GM23248 (cell line): Measurements from ENCODE around the gene RYR3. TPM values are rescaled to one million over a fixed set of nuclear protein-coding genes. Genes with fewer than 3 reads are reported as not detected.

Experiments
- DNase-seq: peaks from one replicate; pipeline ENCODE4 v3.0.0-alpha.2; 2015
- H2AFZ ChIP-seq: fragments of 200-600 bp; sonication (generic); 2 replicates; pipeline ENCODE4 v1.6.1; 2016; ENCODE audit warnings: antibody characterized with exemption
- H3F3A ChIP-seq: fragments of 200-600 bp; sonication (generic); 2 replicates; pipeline ENCODE4 v1.6.1; 2016; ENCODE audit warnings: mild to moderate bottlenecking, antibody characterized with exemption, mixed run types; ENCODE audit not compliant: insufficient read depth
- H3K27ac ChIP-seq: fragments of 200-600 bp; sonication (generic); 2 replicates; pipeline ENCODE4 v1.5.1; 2016; ENCODE audit warnings: mild to moderate bottlenecking
- H3K27me3 ChIP-seq: fragments of 200-600 bp; sonication (generic); replicated peaks from 2 replicates; pipeline ENCODE4 v1.6.1; 2016; ENCODE audit warnings: mild to moderate bottlenecking; ENCODE audit not compliant: insufficient read depth
- H3K36me3 ChIP-seq: fragments of 200-600 bp; sonication (generic); 2 replicates; pipeline ENCODE4 v1.6.1; 2016; ENCODE audit warnings: low read depth, mild to moderate bottlenecking
- H3K4me1 ChIP-seq: fragments of 200-600 bp; sonication (generic); 2 replicates; pipeline ENCODE4 v1.6.1; 2016; ENCODE audit warnings: mild to moderate bottlenecking; ENCODE audit not compliant: insufficient read depth
- H3K4me2 ChIP-seq: fragments of 200-600 bp; sonication (generic); one replicate; pipeline ENCODE4 v1.6.1; 2016; ENCODE audit warnings: mild to moderate bottlenecking; ENCODE audit not compliant: unreplicated experiment
- H3K4me3 ChIP-seq: fragments of 200-600 bp; sonication (generic); 2 replicates; pipeline ENCODE4 v1.5.1; 2016; ENCODE audit warnings: mild to moderate bottlenecking
- H3K79me2 ChIP-seq: fragments of 200-600 bp; sonication (generic); 2 replicates; pipeline ENCODE4 v1.6.1; 2016; ENCODE audit warnings: mild to moderate bottlenecking; ENCODE audit not compliant: insufficient read depth
- H3K9ac ChIP-seq: fragments of 200-600 bp; sonication (generic); 2 replicates; pipeline ENCODE4 v1.6.1; 2016; ENCODE audit warnings: mild to moderate bottlenecking
- H3K9me2 ChIP-seq: fragments of 200-600 bp; sonication (generic); 2 replicates; pipeline ENCODE4 v1.6.1; 2016; ENCODE audit warnings: mixed run types, mild to moderate bottlenecking, moderate library complexity; ENCODE audit not compliant: insufficient read depth
- H3K9me3 ChIP-seq: fragments of 200-600 bp; sonication (generic); one replicate; pipeline ENCODE4 v1.6.1; 2017; ENCODE audit warnings: low read depth
- H4K20me1 ChIP-seq: fragments of 200-600 bp; sonication (generic); 2 replicates; pipeline ENCODE4 v1.6.0; 2016; ENCODE audit not compliant: insufficient read depth
- EZH2 ChIP-seq: fragments of 200-600 bp; sonication (generic); IDR thresholded peaks from 2 replicates; pipeline ENCODE4 v1.6.1; 2018; ENCODE audit warnings: antibody characterized with exemption, mild to moderate bottlenecking; ENCODE audit not compliant: insufficient read depth, poor library complexity, severe bottlenecking
- EZH2phosphoT487 ChIP-seq: fragments of 200-600 bp; sonication (generic); IDR thresholded peaks from 2 replicates; pipeline ENCODE4 v1.6.1; 2018; ENCODE audit warnings: antibody characterized with exemption, moderate library complexity, mild to moderate bottlenecking, low read depth; ENCODE audit not compliant: insufficient read depth
- WGBS, 2 experiments: methylation state at CpG; one replicate each; pipeline ENCODE4 v1.1.6; 2015 to 2017; ENCODE audit warnings: low lambda C conversion rate in 2 of 2, low coverage in 1 of 2; ENCODE audit errors: missing lambda C conversion rate in 2 of 2; 5-methylcytosine and 5-hydroxymethylcytosine counted together
- in situ Hi-C: fragments of 300-500 bp; cut with MboI; formaldehyde crosslinking; loops from 2 replicates; pipeline ENCODE4 v1.15.0; 2020
- polyA plus RNA-seq: library from polyadenylated mRNA; unstranded; fragments of >200 nt; fragmentation: Nextera tagmentation; extraction: Ambion mirVana; gene quantifications from 2 replicates; pipeline ENCODE4 v1.2.1, GENCODE V29; 2016
- total RNA-seq: library from RNA; depleted of rRNA; stranded (reverse); fragments of >200 nt; shearing (Covaris generic); gene quantifications from 2 replicates; pipeline ENCODE4 v1.2.3, GENCODE V29; 2014

RYR3 gene
- total and polyA plus RNA-seq, 2 experiments from 2014 or later, result 0.26 TPM; not detected in 1

DNA sequence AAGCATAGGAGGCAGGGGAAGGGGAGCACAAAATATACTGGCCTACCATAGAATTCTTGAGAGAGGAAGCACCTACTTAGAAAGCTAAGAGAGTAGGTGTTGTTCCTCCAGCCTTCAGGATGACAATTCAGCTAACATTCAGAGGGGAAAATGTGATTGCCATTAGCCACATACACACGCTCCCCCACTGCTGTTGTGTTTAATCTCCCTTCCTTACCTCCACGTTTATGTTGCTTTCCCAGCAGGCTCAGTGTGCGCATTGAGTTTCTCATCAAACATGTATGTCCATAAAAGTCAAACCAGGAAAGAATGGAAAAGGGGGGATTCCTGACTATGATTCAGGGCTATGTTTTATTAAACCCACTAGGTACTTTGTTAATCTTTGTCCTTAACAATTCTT lies 512.4 kb downstream of the RYR3 start:
- 46 to 49% methylated on average over 3 of the region's 3 CpGs for WGBS, 2 experiments
- H3K9me2 ChIP-seq, result no peaks in the 10 kb centered on the region
- H3K4me3 ChIP-seq, result no peak overlapping the region
- H3K4me2 ChIP-seq, result no peak overlapping the region
- no peak overlapping the region for H3K9ac ChIP-seq
- TF ChIP-seq EZH2 (no peak), EZH2phosphoT487 (no peak)
- H3K79me2 ChIP-seq, result no peaks in the 10 kb centered on the region
- no peaks in the 10 kb centered on the region for H4K20me1 ChIP-seq
- no peak overlapping the region for H2AFZ ChIP-seq
- DNase-seq, result no peak
- no peaks in the 10 kb centered on the region for H3K36me3 ChIP-seq
- H3F3A ChIP-seq, result no peaks in the 10 kb centered on the region
- H3K27me3 ChIP-seq, result peaks cover 30% of the 10 kb centered on the region
- H3K9me3 ChIP-seq, result no peaks in the 10 kb centered on the region
- in situ Hi-C loops, result no loop called here
- no peaks in the 10 kb centered on the region for H3K4me1 ChIP-seq
- H3K27ac ChIP-seq, result no peak overlapping the region

DNA sequence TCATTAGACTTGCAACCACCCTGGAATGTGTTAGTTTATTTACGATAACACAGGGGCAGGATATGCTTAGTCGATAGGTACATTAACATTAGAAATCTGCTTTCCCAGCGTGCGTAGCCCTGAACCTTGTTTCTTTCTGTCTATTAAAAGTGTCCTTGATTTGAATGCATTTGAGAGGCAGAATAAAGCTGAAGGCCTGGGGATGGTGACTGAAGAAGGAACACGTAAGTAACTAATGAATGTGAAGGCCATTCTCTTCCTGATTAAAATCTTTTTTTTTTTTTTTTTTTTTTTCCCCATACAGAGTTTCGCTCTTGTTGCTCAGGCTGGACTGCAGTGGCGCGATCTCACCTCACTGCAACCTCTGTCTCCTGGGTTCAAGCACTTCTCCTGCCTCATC lies 514.7 kb downstream of the RYR3 start:
- 73 to 83% methylated on average over 8 of the region's 8 CpGs for WGBS, 2 experiments
- no peaks in the 10 kb centered on the region for H4K20me1 ChIP-seq
- no peak overlapping the region for H3K27ac ChIP-seq
- peaks cover 26% of the 10 kb centered on the region for H3K27me3 ChIP-seq
- TF ChIP-seq EZH2 (no peak), EZH2phosphoT487 (no peak)
- no peaks in the 10 kb centered on the region for H3K79me2 ChIP-seq
- no peaks in the 10 kb centered on the region for H3K36me3 ChIP-seq
- H3K4me2 ChIP-seq, result no peak overlapping the region
- H3K4me1 ChIP-seq, result no peaks in the 10 kb centered on the region
- no peak overlapping the region for H2AFZ ChIP-seq
- in situ Hi-C loops, result no loop called here
- H3K4me3 ChIP-seq, result no peak overlapping the region
- H3K9me3 ChIP-seq, result no peaks in the 10 kb centered on the region
- H3K9me2 ChIP-seq, result no peaks in the 10 kb centered on the region
- no peaks in the 10 kb centered on the region for H3F3A ChIP-seq
- no peak overlapping the region for H3K9ac ChIP-seq
- no peak for DNase-seq

- Histone ChIP-seq H3K27ac (no peak overlapping the region), H3K4me2 (no peak overlapping the region), H3K79me2 (no peaks in the 10 kb centered on the region), H3F3A (no peaks in the 10 kb centered on the region), H3K4me3 (no peak overlapping the region), H3K4me1 (no peaks in the 10 kb centered on the region), H3K9ac (no peak overlapping the region), H3K27me3 (peaks cover 28% of the 10 kb centered on the region), H4K20me1 (no peaks in the 10 kb centered on the region), H3K9me3 (no peaks in the 10 kb centered on the region), H3K9me2 (no peaks in the 10 kb centered on the region), H3K36me3 (no peaks in the 10 kb centered on the region), H2AFZ (no peak overlapping the region)
- no peak for DNase-seq
- 29% methylated on average over 4 of the region's 4 CpGs for WGBS, 2 experiments
- in situ Hi-C loops, result no loop called here
- no peak for TF ChIP-seq EZH2
- no peak for TF ChIP-seq EZH2phosphoT487
Observed at GRCh38 chr15:33826201-33826600, 515.4 kb downstream of the RYR3 start.

DNA sequence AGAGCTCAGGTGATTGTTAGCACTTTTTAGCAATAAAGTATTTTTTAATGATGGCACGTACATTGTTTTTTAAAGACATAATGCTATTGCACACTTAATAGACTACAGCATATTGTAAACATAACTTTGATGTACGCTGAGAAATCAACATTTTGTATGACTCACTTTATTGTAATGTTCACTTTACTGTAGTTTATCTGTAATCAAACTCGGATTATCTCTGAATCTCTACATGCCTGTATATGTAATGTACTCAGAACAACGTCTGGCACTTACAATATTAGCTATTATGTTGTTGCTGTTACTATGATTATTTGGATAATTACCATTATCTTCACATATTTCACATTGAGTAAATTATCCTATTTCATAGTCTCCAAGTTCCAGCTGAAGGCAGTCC lies 519.6 kb downstream of the RYR3 start:
- WGBS, 2 experiments, result 54 to 60% methylated on average over 4 of the region's 4 CpGs
- in situ Hi-C loops, result no loop called here
- H3K9me3 ChIP-seq, result no peaks in the 10 kb centered on the region
- TF ChIP-seq EZH2phosphoT487, result no peak
- TF ChIP-seq EZH2, result no peak
- H3K4me3 ChIP-seq, result no peak overlapping the region
- no peak for DNase-seq
- no peak overlapping the region for H3K27ac ChIP-seq
- H3K9me2 ChIP-seq, result no peaks in the 10 kb centered on the region
- H3K79me2 ChIP-seq, result no peaks in the 10 kb centered on the region
- no peaks in the 10 kb centered on the region for H3K4me1 ChIP-seq
- H3F3A ChIP-seq, result no peaks in the 10 kb centered on the region
- no peak overlapping the region for H3K9ac ChIP-seq
- H2AFZ ChIP-seq, result no peak overlapping the region
- H4K20me1 ChIP-seq, result no peaks in the 10 kb centered on the region
- peaks cover 13% of the 10 kb centered on the region for H3K27me3 ChIP-seq
- H3K4me2 ChIP-seq, result no peak overlapping the region
- H3K36me3 ChIP-seq, result no peaks in the 10 kb centered on the region

- Histone ChIP-seq H3K9ac (no peak overlapping the region), H3F3A (no peaks in the 10 kb centered on the region), H3K4me1 (no peaks in the 10 kb centered on the region), H3K4me3 (no peak overlapping the region), H3K27ac (no peak overlapping the region), H3K9me3 (no peaks in the 10 kb centered on the region), H3K4me2 (no peak overlapping the region), H3K36me3 (no peaks in the 10 kb centered on the region), H3K27me3 (peaks cover 13% of the 10 kb centered on the region), H3K9me2 (no peaks in the 10 kb centered on the region), H4K20me1 (no peaks in the 10 kb centered on the region), H2AFZ (no peak overlapping the region), H3K79me2 (no peaks in the 10 kb centered on the region)
- in situ Hi-C loops, result no loop called here
- WGBS, 2 experiments, result 82 to 87% methylated on average over 7 of the region's 7 CpGs
- no peak for DNase-seq
- TF ChIP-seq EZH2phosphoT487, result no peak
- no peak for TF ChIP-seq EZH2
Observed at GRCh38 chr15:33831646-33832045, 520.9 kb downstream of the RYR3 start.
